Hematopoietic multipotent progenitor cell treated with erythropoietin and hydrocortisone succinate and interleukin-3 and kit ligand, for 6 days (in vitro differentiated cells): ENCODE data around the gene LCN6.
"Not testable (repeated sequence)": the region's sequence is repeated elsewhere in the genome, so short reads cannot be mapped to it uniquely, and the experiment has no call there.

ENCODE experiments used
- DNase-seq: peaks from one replicate; pipeline ENCODE4 v3.0.0-alpha.2; 2015

LCN6 gene

DNA sequence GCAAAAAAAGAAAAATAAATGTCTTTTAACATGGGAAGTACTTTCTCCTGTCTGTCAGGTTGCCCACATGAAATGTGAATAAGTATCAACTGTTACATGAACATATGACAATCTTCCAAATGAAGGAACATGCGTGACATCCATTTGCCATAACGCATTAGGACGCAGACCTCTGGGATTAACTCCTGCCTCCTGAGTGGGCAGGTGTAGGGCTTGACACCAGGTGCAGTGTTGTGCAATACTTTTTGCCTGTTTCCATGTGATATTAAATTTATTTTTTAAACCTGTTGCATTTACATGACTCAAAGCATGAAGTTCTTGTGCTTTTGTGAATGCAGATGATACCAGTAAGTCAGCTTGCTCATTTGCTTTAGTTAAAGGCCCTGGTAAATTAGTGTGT lies 34.1 kb upstream of the LCN6 start:
- no peak for DNase-seq

DNA sequence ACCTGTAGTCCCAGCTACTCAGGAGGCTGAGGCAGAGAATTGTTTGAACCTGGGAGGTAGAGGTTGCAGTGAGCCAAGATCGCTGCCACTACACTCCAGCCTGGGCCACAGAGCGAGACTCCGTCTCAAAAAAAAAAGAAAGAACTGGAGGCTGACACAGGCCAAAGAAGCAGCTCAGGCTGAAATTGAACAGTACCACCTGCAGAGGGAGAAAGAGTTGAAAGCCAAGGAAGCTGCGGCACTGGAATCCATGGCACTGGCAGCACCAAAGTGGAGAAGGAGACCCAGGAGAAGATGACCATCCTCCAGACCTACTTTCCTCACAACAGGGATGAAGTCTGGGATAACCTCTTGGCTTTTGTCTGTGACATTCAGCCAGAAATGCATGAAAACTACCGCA lies 31.5 kb upstream of the LCN6 start:
- DNase-seq, result no peak

DNA sequence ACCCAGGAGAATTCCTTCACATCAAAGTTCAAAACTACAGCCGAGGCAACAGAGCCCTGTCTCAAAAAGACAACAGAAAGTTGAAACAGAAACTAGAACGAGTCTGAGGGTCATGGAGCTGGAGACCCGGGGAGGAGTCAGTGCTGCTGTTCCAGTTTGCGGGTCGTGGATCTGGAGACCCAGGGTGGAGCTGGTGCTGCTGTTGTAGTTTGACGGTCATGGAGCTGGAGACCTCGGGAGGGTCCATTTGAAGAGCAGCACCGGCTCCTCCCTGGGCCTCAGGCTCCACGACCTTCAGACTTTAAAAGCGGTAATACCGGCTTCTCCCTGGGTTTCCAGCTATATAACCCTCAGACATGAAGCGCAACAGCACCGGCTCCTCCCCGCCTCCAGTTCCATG lies 29.0 kb upstream of the LCN6 start:
- no peak for DNase-seq

DNA sequence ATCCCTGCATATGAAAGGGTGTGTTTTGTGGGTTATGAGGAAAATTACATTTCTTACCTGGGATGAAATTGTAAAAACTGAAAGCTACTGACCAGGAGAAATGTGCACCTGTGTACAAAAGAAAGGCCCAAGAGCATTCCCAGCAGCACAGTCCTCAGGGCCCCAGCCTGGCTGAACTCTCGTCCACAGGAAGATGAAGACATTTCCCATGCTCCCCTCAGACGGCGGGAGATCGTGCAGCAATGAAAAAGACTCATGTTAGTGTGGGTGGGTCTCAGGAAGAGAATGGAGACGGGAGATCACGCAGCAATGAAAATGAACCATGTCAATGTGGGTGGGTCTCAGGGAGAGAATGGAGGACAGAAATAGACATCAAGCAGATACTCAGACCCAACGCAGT lies 28.6 kb upstream of the LCN6 start:
- DNase-seq, result no peak

DNA sequence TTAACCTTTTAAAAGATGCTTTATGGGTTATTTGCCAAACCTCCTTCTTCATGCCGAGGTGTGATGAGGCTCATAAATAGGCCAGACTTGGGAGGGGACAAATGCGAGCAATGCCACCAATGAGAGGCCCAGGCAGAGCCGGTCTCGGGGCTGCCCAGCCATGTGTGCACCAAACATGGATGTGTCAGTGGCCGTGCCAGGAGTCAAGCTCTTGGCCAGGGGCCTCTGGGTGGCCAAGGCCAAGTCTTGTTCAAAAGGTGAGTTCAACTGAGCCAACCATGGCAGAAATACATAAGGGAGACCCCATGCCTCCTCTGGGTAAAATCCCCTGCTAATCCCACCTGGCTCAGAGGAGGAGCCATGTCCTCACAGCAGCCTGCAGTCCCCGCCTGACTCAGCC lies 26.9 kb upstream of the LCN6 start:
- no peak for DNase-seq

DNA sequence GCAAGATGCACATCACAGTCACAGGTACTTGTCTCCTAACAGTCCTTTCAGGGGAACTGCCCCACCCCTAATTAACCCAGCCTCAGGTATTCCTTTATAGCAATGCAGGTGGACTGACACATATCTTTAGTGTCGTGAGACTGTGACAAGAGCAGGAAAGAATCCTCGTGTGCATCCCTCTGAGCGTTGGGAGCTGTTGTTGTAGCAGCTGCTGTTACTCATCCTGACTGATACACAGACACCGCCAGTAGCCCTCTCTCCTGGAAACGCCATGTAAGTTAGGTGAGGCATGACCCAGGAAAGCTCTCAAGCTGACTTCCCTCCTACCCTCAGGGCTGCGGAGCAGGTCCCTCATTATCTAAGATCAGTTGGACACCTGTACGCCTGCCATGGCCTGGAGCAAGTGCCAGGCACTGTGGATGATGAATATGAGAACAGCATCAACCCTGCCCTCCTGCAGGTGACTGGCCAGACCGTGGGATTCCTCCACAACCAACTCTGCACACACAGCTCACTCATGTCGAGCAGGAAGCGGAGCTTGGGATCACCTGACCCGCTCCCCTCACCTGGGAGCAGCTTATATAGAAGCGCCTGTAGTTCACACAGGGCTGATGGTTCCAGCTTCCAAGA lies 26.2 kb upstream of the LCN6 start:
- DNase-seq, result no peak

DNA sequence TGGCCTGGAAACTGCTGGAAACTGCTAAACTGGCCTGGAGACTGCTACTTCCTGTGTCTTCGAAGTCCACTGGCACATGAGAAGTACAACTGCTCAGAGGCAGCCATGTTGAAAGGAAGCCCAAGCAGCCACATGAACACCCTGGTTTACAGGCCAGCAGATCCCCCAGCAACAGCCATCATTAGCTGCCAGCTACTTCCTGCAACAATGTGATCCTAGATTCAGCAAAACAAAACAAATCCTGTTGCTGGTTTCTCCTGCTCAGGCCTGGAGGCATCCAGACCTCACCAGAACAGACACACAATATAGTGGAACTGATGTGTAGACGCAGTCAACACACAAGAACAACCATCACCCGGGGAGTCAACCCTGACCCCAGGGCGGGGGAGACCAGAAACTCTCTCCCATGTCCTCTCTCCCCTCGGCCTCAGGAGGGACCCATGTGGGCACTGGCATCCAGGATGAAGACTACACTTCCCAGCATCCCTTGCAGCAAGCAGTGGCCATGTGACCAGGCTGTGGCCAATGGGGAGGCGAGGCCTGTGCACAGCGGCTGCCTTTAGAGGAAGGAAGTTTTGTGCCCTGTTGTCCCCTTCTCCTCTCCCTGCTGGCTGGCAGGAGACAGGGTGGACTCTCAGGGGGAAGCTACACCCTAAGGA lies 25.2 kb upstream of the LCN6 start:
- peak; percentile 78 for DNase-seq

DNA sequence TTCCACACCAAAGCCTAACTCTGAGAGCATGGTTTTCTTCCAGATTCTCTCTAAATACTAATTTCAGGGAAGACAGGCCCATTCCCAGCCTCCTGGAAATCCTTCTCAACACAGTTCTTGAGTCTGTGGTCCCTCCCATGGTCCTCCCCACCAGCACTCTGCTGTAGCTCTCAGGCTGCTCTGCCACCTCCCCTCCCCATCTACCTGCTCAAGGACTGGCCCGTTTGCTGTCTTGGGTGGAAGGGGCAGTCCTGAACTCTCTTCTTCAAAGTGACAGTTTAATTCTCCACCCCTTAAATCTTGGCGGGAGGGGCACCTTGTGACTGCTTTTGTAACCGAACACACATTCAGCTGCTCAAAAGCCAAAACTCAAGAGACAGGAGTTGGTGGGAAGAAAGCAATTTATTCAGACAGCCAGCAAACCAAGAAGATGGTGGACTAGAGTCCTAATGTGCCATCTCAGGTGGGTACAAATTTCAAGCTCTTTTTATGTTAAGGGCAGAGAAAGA lies 23.6 kb upstream of the LCN6 start:
- DNase-seq, result peak; percentile 59

DNA sequence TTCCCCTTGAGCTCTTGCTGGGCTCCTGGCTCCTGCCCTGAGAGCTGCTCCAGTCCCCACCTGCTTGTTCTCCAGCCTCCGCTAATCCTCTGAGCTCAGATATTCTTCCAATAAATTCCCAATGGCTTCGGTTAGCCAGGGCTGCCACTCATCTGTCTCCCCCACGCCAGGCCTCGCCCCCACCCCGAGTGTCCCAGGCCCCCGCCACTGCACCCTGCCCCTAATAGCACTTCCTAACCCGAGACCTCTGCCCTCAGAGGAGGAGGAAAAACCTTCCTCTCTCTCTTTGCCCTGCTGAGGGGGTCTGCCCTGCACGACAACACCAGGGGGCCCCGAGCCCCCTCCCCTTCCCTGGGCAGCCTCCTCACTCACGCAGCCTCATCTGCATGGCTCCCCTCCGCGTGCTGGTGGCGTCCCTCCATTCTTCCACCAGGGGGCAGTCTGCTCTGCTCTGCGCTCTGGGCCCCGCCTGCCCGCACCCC lies 21.4 kb upstream of the LCN6 start:
- peak; percentile 75 for DNase-seq

DNA sequence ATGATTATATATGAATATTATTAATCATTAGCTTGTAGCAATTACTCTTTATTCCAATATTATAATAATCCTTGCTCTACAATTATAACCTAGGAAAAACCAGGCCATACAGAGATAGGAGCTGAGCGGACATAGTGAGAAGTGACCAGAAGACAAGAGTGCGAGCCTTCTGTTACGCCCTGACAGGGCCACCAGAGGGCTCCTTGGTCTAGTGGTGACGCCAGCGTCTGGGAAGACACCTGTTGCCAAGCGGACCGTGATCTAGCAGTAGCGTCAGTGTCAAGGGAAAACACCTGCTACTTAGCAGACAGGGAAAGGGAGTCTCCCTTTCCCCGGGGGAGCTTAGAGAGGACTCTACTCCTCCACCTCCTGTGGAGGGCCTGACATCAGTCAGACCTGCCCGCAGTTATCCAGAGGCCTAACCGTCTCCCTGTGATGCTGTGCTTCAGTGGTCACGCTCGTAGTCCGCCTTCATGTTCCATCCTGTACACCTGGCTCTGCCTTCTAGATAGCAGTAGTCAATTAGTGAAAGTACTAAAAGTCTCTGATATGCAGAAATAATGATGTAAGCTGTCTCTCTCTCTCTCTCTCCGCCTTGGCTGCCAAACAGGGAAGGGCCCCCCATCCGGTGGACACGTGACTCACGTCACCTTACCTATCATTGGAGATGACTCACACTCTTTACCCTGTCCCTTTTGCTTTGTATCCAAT lies 18.2 kb upstream of the LCN6 start:
- peak; percentile 69 for DNase-seq

DNA sequence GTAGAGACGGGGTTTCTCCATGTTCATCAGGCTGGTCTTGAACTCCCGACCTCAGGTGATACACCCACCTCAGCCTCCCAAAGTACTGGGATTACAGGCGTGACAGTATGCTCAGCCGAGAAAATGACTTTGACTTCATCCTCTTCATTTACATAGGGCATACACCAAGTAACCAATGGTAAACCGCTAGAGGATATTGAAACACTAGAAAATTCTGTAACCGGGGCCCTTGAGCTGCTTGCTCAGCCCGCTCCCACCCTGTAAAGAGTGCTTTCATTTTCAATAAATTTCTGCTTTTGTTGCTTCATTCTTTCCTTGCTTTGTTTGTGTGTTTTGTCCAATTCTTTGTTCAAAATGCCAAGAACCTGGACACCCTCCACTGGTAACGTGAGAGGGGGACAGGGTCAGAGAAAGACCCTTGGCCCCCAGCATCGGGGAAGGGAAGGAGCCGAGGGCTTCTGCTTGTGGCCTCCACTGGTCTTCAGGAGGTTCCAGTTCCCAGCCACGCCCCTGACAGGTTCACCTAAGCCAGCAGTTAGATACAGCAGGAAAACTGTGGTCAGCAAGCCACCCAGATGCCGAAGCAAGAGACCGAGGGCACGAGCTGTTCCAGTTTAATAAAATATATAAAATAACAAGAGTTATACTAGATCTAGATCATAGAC lies 17.6 kb upstream of the LCN6 start:
- DNase-seq, result not testable (repeated sequence)

DNA sequence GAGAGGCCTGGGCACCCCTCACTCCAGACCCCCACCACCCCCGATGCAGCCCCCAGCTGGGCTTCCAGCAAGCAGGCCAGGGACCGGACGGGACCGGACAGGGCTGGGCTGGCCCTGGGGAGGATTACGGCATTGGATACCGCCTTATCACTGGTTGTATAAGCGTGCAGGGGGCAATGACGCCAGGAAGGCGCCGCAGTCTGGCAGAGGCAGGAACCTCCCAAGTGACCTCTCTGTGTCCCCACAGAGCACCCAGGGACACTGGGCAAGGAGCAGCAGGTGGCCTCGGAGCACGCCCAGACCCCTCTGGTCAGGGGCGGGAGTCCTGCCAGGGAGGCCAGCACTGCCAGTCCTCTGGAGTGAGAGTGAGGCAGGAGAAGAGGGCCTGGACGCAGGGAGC lies 16.7 kb upstream of the LCN6 start:
- no peak for DNase-seq

DNA sequence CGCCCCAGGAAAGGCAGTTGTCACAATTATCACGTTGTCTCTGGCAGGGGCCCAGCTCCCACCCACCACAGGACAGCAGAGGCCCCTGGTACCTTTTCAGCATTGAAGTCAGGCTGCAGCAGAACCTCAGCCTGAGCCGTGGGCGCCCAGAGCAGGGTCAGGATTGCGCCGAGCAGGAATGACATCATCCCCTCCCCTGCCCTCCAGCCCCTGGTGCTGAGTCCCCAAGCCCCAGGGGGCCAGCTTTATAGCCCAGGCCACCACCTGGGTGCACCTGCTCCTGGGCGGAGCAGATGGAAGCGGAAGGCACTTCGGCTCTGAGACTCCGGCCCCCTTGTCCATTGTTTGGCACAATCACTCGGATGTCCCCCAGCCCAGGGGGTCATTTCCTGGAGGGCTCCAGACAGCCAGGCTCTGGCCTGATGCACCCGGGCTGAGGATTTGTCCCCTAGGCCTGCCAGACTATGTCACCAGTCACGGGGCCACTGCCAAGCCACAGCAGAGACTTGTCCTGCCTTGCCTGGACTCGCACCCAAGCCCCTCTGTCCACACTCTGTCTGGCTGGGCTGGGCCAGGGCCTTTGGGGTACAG lies 16.1 kb upstream of the LCN6 start, which contains the start of gene LCN15:
TSS of gene LCN15 (minus strand) at position 218 of the 591 bp plus-strand sequence. CDS start at position 188, 30 bp downstream.
- DNase-seq, result no peak

DNA sequence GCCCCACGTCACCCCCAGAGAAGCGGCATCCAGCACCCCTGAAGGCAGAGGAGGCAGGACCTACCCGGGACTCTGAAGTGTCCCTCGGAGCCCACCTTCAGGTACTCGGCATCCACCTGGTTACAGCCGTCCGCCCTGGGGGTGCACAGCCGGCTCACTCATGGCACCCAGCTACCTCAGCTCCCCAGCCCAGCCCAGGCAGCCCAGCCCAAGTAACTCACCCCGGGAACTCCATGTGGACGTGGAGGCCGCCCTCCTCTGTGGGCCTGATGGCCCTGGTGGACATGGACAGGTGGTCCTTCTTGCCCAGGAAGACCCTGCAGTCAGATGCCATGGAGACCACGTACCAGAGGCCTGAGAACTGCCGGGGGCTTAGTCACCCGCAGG lies 15.3 kb upstream of the LCN6 start:
- no peak for DNase-seq

DNA sequence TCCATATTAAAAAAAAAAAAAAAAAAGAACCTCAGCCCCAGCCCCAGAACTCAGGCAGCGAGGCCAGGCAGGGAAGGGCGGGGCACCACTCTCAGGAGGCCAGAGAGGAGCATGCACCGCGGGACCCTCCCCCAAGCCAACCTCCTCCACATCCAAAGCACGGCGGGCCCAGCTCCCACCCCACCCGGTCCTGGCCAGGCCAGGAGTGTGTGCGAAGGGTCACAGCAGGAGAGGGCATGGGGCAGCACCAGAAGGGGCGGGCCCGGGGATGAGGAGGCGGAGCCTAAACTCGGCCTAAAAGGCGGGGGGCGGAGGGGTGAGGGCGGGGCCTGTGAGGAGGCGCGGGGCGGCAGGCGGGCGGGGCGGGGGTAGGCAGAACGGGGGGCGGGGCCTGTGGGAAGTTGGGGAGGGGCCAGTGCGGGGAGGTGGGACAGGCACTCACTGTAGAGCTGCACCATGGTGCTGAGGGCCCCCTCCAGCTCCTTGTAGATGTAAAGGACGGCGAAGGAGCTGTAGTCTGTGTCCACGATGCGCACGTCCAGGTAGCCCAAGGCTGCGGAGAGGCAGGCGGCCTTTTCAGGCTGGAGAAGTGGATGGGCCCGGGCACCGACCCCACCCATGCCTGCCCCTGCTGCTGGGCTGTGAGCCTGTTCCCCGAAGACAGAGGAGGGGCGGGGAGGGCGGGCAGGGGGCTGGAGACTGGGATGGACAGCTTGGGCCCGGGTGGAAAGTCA lies 14.8 kb upstream of the LCN6 start:
- DNase-seq, result peak; percentile 89

DNA sequence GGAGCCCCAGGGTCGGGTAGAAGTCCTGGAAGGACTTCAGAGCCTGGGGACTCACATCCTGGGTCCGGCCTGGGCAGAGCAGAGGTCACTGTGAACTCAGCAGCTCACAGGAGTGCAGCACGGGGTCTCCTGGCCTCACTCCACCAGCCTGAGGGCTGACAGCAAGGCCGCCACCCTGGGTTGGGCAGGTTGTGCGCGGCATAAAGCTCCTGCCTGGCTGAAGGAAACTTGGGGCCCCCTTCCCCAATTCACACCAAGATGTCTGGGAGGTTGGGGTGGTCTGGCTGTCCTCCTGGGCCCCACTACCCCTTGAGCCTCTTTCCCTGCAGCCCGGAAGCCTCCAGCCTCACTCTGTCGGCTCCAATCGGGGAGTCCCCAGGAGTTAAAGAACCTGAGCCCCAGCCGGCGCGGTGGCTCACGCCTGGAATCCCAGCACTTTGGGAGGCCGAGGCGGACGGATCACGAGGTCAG lies 13.9 kb upstream of the LCN6 start:
- DNase-seq, result no peak

DNA sequence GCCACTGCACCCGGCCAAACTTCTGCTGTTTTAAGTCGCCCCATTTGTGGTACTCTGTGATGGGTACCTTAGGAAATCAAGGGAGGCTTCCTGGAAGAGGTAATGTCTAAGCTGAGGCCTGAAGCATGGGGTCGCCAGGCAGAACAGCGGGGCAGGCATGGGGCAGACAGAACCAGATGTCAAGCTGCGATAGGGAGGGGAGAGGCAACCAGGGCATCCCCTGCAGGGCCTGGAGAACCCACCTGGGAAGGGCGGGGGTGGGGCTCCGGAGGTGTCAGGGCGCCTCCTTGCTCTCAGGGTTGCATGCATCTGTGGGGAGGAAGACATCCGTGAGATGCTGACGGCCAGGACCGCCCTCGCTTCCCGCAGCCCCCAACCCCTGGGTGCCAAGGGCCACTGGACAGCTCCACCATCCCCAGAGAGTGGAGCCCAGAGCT lies 13.2 kb upstream of the LCN6 start:
- DNase-seq, result no peak

DNA sequence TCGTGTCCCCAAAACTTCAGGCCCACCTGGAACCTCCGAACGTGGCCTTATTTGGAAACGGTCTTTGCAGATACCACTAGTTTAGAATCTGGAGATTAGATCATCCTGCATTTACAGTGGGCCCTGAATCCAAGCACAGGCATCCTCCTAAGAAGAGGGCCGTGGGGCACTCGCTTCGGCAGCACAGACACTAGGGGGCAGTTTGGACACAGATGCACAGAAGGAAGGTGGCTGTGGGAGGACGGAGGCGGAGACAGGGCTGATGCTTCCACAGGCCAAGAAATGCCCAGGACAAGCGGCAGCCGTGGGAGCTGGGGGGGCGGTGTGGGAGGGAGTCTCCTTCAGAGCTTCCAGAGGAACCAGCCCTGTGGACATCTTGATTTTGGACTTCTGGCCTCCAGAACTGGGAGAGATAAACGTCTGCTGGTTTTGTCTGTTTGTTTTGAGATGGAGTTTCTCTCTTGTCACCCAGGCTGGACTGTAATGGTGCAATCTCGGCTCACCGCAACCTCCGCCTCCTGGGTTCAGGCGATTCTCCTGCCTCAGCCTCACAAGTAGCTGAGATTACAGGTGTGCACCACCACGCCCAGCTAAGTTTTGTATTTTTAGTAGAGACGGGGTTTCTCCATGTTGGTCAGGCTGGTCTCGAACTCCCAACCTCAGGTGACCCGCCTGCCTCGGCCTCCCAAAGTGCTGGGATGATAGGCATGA lies 12.7 kb upstream of the LCN6 start:
- DNase-seq, result peak; percentile 88

DNA sequence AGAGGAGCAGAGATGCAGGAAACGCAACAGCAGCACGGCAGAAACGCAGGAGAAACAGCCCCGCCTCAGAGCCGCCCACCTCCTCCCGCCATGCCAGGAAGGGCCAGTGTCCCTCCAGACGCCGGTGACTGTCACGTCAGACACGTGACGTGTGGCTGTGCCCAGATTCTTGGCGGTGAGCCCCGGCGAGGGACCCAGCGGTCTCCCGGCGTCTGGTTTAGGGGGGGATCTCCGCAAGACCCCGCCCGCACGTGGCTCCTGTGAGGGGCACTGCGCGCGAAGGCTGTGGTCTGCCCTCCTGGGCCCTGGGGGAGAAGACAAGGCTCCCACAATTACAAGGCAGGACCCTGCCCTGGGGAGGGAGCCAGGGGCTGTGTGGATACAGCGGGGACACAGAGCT lies 12.1 kb upstream of the LCN6 start:
- no peak for DNase-seq

DNA sequence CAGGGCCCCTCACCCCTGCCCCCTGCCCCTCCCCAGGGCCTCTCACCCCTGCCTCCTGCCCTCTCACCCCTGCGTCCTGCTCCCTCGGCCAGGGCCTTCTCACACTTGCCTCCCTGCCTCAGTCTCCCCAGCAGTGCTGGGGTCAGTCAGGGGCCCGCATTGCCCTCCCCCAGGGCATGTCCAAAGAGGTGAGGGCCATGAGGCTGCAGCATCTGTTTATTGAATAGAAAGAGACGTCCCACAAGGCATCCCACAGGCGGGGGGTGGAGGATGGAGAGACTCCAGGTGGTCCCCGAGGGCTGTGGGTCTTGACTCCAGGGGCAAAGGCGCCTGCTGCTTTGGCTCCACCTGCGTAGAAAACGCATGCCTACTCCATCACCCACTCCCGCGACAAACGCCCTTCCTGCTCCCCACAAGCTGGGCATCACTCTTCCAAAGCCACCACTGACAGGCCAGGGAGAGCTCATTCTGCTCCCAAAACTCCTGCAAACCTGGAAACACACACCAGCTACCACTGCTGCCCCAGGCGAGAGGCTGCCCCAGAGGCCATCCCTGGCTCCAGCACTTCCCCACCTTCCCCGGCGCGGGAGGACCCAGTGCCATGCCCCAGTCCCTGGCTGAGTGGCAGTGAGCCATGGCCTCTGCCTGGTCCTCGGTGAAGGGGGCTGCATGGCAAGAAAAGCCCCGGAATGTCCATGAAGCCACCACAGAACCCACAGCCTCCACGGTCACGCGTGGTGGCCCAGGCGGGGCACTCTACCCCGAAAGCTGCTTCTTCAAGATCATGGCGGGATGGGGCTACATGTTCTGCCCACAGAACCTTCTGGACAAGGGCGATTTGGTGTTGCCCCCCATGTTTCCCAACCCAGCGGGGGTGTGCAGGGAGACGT lies 11.4 kb upstream of the LCN6 start:
- DNase-seq, result no peak
